GM18517 (cell line): ENCODE results near the gene ZDHHC14.
A peak's percentile ranks its signal among the peaks of the same experiment; 100 is the strongest.

ENCODE experiments used
- ATAC-seq: cut with Tn5 transposase; IDR thresholded peaks from one replicate; pipeline ENCODE4 v1.9.1; 2021; ENCODE audit warnings: mild to moderate bottlenecking, moderate library complexity; ENCODE audit not compliant: unreplicated experiment

Gene ZDHHC14

DNA sequence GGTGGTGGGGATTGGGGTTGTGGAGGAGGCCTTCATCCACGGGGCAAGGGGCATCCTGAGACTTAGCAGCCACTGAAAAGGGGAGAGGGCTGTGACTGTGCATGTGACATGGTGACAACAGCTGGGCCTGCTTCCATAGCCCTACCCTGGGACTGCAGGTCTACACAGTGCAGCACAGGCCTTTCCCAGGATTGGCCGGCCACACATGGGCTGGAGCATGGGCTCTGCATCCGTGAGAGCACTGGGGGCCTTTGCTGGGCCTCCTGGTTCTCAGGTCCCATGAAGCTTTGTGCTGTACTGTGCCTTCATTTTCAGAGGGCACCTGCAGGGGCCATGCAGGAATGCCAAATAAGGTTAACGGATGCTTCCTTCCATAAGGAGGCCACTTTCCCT, 56.0 kb downstream of the ZDHHC14 start:
- no peak for ATAC-seq

DNA sequence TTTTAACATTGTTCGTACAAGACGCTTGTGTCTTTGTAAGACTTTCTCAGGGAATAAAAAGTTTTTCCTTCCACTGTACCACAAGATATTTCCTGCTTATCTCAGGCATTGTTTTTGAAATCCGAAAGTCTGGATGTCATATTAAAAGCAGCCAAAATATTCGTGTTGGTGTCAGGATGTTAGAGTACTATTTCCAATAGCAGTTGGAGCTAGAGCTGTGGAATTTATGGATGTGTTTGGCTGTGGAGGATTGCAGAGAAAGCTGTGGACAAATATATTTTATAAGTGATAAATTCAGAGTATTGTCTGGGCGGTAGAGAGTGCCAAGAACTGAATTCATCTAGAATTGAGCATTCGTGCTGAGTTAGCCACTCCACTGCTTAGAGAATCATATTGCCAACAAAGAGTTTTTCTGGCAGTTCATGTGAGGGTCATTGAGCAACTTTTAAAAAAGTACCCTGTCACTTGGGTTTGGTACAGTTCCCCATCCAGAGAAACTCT, 57.7 kb downstream of the ZDHHC14 start:
- no peak for ATAC-seq

DNA sequence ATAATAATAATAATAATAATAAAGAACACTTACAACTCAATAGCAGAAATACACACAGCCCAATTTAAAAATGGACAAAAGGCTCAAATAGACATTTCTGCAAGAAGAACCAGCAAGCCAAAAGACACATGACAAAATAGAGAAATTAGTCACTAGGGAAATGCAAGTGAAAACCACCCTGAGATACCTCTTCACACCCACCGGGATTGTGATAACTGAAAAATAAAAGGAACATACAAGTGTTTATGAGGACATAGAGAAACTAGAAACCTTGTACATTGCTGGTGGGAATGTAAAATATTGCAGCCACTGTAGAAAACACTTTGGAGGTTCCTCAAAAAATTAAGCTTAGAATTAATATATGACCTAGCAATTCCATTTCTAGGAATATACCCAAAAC, 59.2 kb downstream of the ZDHHC14 start:
- no peak for ATAC-seq

DNA sequence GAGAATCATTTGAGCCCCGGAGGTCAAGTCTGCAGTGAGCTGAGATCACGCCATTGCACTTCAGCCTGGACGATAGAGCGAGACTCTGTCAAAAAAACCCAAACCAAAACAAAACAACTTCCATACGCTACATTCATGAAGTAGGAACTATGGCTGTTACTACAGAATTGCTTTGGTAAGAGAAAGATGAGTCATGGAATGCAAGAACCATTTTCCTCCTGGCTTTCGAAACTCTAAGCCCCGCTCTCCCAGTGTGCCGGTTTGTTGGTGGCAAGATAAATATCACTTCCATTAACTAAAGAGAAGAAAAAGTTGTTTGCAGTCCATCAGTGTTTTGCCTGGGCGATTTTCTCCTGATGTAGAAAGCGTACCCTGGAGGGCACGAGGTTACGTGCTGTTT, 61.3 kb downstream of the ZDHHC14 start:
- ATAC-seq = no peak

DNA sequence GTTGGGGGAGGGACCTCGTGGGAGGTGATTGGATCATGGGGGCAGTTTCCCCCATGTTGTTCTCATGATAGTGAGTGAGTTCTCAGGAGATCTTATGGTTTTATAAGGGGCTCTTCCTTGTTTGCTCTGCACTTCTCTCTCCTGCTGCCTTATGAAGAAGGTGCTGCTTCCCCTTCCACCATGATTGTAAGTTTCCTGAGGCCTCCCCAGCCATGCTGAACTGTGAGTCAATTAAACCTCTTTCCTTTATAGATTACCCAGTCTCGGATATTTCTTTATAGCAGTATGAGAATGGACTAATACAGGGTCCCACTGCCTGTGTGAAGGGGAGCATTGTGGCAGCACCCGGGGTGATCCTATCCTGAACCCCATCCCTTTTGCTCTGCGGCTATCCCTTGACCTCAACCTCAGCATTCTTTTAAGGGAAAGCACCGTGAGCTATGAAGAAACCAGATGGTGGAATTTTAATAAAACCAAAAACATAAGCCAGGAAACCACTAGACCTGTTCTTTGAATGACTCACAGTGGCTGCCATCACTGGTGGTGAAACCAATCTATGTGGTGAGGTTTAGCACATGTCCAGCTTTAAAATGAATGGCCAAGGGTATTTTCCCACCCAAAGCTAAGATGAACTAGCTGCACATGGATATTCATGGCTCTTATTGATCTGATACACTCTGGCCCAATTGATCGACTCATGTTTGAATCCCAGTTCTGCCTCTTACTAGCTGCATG, 62.2 kb downstream of the ZDHHC14 start:
- ATAC-seq = peak; percentile 91

DNA sequence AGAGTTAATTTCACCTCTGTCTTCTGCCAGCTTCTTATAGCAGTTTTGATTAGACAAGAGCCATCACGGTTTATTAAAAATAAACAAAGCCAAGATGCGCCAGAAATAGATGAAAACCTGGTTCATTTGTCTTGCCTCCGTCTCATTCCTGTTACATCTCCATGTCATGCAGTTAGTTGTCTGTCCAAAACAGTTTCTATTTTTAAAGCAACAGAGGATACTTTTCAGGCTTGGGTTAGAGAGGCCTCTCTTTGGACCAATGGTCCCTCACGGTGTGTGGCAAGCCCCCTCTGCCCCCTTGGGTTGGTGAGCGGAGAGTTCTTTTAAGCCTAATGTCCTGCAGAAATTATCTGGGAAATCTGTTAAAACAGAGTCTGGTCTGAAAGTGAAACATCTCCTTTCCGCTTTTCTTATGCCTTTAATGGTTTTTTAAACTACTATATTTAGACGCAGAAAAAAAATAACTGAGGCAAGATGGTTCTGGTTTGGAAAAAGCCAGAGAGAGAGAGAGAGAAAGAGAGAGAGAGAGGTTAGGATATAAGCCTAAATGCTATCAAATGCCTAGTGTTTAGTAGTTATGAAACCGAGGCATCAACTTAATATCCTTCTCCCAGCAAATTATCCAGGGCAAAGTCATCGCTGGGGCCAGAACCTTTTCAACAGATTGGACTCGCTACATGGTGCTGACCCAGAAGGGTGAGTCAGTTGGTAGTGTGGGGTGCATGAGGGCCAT, 64.5 kb downstream of the ZDHHC14 start:
- ATAC-seq = no peak

DNA sequence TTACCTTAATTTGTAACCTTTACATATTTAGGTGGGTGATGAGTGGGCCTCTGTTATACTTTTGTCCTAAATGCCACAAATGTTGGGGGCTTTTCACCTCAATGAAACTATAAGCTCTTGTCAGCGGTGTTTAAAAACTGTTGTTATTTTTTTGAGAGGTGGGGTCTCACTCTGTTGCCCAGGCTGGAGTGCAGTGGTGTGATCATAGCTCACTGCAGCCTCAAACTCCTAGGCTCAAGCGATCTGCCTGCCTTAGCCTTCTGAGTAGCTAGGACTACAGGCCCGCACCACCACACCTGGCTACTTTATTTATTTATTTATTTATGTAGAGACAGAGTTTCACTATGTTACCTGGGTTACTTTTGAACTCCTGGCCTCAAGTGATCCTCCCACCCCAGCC, 66.7 kb downstream of the ZDHHC14 start:
- ATAC-seq = no peak

DNA sequence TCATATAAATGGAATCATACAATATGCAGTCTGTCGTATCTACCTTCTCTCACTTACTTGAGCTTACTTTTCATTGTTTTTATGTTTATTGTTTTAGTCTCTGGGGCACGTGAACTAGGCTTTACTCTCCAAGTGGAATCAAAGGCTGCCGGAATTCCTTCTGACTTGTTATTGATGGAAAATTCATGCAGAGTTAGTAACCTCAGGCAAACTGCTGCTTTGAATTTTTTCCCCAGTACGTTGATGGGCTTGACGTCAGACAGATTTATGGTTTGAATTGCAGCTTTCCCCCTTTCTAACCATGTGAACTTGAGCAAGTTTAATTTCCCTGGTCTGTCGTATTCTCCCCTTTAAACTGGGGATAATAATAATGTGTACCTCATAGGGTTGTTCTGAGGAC, 68.6 kb downstream of the ZDHHC14 start:
- ATAC-seq = no peak

DNA sequence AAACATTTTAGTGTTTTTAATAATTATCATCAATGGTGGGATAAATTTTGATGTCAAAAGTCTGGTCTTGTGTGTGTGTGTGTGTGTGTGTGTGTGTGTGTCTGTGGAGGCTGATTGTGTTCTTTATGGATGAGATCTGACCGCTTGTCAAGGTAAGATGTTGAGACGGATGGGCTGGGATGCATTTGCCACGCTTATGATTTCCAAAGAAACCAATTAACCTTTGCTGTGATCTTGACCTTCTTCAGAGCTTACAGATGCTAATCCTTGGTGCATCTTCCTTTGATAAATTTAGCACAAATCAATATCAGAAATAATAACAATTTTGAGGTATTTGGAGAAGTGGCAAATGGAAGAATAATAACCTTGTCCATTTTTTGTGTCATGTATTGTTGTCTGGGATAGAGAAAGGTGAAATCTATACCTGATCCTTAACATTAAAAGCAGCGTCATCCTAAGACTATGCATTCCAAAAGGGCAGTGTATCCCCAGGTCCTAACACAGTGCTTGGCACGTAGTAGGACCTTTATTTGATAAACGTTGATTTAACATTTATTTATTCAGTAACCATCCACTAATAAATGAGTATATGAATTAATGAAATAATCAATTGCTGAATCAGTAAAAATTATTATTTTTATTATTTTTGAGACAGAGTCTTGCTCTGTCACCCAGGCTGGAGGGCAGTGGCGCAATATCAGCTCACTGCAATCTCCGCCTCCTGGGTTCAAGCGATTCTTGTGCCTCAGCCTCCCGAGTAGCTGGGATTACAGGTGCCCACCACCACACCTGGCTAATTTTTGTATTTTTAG, 70.1 kb downstream of the ZDHHC14 start:
- no peak for ATAC-seq

DNA sequence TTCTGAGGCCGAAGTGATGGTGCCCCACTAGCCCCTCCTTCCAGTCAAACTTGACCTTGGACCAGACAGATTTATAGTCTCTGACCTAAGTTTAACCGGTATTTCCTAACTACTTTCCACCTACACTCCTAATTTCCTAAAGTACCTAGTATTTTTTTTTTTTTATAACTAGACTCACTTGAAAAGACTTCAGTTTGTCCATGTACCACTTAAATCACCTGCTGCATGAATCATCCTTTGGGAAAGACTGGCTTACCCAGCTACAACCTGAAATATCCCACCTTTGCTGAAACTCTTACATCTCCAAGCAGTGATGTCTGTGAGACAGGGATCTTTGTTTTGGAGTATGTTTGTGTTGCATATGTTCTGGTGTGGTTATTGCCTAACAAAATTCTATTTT, 71.1 kb downstream of the ZDHHC14 start:
- ATAC-seq = no peak

DNA sequence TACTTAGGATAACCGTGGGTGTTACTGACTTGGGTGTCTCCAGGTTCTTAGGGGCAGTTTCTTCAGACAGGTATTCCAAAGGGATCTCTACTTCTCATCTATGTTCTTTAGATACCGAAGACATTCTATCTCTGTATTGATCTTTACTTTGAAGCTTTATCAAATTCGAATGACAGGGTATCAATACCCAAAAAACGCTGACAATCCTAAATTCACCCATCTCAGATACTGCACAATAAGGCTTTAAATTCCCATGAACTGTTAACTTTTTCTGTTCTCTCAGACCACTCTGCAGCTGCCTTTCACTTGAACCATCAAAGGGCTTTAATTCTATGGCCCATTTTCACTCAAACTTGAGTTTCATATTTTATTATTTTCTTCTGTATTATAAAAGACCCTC, 72.1 kb downstream of the ZDHHC14 start:
- ATAC-seq = no peak

DNA sequence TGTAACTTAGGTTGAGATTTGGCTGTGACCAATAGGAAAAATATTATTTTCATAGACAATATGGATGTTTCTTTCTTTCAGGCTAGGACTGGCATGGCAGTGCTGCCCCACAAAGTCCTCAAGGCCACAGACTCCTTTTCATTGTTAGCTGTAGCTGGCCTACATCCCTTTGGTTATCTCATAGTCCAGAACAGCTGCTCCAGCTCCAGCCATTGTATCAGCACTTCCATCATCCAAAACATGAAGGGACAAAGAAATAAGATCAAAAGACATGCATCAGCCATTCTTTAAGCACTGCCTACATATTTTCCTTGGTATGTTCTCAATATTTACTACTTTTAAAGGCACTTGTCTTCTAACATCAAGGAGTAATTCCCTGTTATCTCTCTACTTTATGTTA, 73.0 kb downstream of the ZDHHC14 start:
- no peak for ATAC-seq

DNA sequence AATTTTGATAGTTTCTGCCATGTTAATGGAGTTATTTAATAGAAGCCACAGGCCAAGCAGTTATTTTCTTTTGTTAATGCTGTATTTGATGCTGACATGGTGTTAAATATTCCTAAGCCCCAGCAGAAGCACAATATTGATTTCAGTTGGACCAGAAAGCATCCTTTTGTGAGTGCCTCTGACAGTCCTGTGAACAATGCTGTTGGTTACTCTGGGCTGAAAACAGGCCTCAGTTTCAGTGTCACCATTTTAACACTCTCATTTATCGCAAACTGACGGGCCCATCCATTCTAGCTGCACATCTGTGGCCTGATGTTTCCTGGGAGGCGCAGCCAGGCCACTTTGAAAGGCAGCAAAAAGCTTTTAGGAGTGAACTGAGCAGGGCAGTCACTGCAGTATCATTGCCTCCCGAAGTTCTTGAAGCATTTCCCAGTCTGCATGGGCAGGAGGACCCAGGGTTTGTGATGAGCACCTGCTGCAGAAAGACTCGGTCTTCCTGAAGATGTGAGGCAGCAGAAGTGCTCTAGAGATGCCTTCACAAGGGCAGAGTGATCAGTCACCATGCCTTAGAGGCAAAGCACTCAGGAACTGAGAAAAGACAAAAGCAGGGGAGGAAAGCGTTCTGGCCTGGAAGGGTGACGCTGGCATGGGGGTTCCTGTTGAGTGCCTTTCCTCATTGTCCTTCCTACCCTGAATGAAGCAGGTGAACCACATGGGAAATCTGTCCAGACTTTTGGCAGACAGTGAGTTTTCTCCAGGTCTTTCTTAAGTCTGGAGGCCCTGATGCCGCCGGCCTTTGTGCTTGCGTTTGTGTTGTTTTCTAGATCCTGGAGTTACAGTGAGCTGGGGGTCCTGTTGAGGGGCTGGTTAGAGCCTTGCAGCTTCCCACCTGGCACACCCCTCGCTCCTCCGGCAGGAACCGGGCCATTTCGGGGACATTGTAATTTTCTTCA, 74.0 kb downstream of the ZDHHC14 start:
- ATAC-seq = no peak

DNA sequence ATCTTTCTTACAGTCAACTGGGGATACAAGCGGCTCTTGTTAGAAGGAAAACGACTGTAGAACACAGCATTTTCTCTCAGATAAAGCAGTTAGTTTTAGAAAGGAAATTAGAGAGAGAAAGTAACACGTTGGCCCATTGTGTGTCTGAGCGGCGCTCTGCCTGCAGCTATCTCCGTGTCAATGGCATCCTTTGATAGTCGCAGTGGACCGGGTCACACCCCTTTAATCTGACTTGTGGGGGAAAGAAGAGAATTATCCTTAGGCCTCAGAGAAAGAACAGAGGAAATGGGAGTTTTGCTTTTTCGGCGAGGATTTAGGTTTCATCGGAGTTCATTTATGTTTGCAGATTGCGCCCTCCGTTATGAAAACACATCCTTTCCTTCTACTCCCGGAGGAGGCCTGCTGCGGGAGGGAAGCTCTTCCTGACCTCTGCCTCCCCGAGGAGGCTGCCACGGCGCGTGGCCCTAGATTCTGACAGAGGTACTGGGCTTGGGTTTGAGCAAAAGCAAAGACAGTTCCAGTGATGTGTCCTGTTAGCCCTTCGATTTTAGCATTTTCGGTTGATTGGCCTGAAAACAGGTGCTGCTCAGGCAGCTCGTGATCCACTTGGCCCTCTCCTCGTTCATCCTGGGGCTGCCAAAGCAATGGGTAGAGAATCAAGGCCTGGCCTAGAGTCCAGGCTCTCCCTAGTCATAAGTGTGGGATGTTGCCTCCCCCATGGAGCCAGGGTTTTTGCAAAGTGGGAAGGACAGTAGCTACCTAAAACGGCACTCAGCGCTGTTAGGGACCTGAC, 74.9 kb downstream of the ZDHHC14 start:
- no peak for ATAC-seq

DNA sequence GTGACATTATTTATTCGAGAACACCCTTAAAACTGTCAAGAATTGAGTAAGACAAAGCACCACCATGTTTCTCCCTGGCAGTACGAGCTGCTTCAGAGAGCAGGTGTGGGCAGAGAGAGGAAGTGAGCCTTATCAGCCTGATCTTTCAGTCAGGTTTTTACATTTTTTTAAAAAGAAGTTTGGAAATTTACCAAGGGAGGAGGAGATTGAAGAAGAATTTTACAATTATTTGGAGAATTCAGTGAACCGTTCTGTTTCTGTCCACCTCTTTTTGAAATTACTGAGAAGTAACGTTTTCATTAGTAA, 75.5 kb downstream of the ZDHHC14 start:
- peak; percentile 58 for ATAC-seq

DNA sequence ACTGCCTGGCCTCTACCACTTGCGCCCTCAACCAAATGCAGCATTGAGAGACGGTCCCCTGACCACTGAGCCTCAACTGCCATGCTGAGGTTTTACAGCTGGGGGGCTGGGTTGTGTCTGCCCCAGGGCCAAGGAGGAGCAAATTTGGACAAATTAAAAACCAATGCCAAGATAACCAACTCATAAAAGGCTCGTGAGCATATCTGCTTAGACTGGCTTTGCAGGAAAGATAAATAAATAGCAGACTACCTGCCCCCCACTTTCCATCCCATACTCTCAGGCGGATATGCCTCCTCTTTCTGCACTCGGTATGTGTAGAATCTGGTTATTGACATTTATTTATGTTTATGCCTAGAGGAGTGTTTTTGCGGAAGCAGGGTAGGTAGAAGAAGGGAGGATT, 76.8 kb downstream of the ZDHHC14 start:
- ATAC-seq = no peak

DNA sequence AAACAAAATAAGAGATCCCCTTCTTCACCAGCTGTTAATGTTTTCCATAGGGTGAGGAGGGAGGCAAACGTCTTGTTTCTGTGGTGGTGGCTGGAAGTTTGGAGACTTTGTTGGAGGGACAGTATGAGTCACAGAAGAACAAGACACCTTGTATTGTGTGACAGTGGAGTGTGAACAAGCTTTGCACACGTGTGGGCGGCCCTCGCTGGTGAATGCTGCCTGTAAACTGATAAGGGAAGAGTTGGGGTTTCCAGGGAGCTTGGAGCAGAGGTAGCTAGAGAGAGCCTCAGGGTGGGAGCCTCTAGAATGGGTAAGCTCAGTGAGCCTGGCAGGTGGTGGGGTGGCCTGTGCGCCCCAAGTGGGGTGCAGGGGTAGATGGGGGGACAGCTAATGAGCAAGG, 78.3 kb downstream of the ZDHHC14 start:
- ATAC-seq = no peak

DNA sequence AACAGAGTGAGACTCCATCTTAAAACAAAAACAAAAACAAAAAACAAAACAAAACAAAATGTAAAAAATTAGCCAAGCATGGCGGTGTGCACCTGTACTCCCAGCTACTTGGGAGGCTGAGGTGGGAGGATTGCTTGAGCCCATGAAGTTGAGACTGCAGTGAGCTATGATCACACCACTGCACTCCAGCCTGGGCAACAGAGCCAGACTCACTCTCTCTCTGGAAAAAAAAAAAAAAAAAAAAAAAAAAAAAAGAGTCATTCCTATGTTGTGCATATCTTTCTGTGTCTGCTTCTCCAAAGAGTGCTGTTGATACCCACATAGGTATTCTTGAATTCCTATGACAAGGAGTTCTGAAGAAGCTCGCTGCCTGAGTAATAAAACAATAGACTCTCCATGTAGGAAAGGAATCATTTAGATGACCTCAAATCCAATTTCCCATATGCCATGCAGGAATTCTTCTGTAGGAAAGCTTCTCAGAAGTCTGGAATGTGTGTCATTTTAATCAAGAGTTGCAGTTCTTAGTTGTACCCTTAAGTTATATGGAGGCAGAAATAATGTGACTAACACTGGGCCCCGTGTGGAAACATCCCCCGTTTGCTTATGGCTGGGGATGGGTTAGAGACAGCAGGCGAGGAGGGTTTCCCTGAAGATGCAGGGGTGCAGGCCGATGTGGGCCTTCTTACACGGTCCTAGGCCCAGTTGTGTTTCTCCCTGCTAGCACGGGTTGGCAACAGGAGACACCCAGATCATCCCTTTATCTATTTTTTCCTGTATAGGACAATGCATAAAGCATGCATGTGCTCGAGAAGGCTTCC, 79.4 kb downstream of the ZDHHC14 start:
- ATAC-seq = peak; percentile 0
